Neutrophil (primary cell): ENCODE data around the gene PCNT.

Experiments
- H3K27ac ChIP-seq: fragments of 200-600 bp; sonication (generic); 2 replicates; pipeline ENCODE4 v1.5.1; 2016; ENCODE audit warnings: mild to moderate bottlenecking, moderate library complexity
- H3K27me3 ChIP-seq: fragments of 200-600 bp; sonication (generic); 2 replicates; pipeline ENCODE4 v1.6.0; 2016; ENCODE audit warnings: mild to moderate bottlenecking
- H3K36me3 ChIP-seq: fragments of 200-600 bp; sonication (generic); 2 replicates; pipeline ENCODE4 v1.5.1; 2017
- H3K4me1 ChIP-seq, 2 experiments: fragments of 200-600 bp in 1 of 2; sonication (generic) in 1 of 2; 1 replicate in 1 of 2; 2 replicates in 1 of 2; pipeline versions ENCODE4 v1.5.1 to v1.6.1; 2013 to 2016; ENCODE audit warnings: low read depth in 1 of 2, low read length in 1 of 2, mild to moderate bottlenecking in 1 of 2, moderate library complexity in 1 of 2; ENCODE audit not compliant: control insufficient read depth in 1 of 2, insufficient read depth in 1 of 2
- H3K4me3 ChIP-seq, 2 experiments: fragments of 200-600 bp in 1 of 2; sonication (generic) in 1 of 2; 1 replicate in 1 of 2; 2 replicates in 1 of 2; pipeline ENCODE4 v1.5.1; 2013 to 2016; ENCODE audit warnings: low read depth in 1 of 2, low read length in 1 of 2, mild to moderate bottlenecking in 1 of 2, moderate library complexity in 1 of 2
- H3K9me3 ChIP-seq: fragments of 200-600 bp; sonication (generic); 2 replicates; pipeline ENCODE4 v1.5.1; 2016
- TF ChIP-seq, protein P1 (sequence below): fragments of 200-600 bp; sonication (generic); IDR thresholded peaks from 2 replicates; pipeline ENCODE4 v1.5.1; 2016; ENCODE audit warnings: antibody characterized with exemption

PCNT gene

DNA sequence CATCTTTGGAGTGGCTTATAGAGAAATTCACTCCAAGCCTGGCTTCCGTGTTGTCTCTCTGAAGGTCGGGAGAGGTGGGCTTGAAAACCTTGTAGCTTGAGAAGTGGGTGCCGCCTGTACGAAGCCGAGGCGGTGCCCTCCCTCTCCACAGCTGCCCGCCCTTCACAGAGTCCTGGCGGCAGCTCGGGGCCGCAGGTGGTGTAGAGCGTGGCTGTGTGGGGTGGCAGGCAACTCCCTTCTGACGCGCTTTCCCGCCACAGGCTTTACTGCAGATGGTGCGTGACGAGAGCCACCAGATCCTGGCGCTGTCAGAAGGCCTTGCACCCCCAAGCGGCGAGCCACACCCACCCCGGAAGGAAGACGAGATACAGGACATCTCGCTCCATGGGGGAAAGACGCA lies 101.6 kb downstream of the PCNT start:
- H3K4me1 ChIP-seq, result peaks cover 4% of the 10 kb centered on the region in 2 experiments
- peaks cover 68% of the 10 kb centered on the region for H3K36me3 ChIP-seq

DNA sequence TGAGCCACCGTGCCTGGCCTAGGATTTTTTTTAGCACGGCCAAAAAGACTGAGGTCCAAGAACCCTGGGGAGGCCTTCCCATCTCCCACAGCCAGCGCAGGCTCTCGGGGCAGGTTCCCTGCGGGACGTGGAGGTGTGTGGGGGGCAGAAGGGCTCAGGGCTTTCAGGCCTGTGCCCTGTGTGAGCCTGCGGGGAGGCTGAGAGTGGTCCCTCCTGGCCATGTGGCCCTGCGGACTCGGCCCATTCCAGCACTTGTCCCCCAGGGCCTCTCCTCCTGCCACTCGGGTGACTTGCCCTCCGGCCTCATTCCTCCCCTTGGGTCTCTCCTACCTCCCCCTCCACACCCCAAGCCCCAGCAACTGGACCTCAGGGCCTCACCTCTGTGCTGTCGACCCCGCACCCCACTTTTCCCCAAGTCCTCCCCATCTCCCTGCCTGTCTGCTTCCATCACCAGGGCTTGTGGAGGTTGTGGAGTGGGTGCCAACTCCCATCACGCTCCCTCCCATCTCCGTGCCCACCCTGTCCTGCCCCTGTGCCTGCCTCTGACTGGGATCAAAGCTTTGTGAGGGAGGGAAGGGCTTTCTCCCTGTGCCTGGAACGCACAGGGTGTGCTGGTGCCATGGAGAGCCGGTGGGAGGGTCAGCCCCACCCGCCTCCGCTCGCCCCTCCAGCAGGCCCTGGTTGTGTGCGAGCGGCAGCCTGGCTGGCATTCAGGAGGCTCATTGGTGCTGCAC lies 102.5 kb downstream of the PCNT start:
- H3K4me3 ChIP-seq, result no peak overlapping the region
- no peak overlapping the region for H3K27ac ChIP-seq
- peaks cover 68% of the 10 kb centered on the region for H3K36me3 ChIP-seq
- TF ChIP-seq, protein P1, sequence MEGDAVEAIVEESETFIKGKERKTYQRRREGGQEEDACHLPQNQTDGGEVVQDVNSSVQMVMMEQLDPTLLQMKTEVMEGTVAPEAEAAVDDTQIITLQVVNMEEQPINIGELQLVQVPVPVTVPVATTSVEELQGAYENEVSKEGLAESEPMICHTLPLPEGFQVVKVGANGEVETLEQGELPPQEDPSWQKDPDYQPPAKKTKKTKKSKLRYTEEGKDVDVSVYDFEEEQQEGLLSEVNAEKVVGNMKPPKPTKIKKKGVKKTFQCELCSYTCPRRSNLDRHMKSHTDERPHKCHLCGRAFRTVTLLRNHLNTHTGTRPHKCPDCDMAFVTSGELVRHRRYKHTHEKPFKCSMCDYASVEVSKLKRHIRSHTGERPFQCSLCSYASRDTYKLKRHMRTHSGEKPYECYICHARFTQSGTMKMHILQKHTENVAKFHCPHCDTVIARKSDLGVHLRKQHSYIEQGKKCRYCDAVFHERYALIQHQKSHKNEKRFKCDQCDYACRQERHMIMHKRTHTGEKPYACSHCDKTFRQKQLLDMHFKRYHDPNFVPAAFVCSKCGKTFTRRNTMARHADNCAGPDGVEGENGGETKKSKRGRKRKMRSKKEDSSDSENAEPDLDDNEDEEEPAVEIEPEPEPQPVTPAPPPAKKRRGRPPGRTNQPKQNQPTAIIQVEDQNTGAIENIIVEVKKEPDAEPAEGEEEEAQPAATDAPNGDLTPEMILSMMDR, result no peak
- peaks cover 4% of the 10 kb centered on the region in 2 experiments for H3K4me1 ChIP-seq
- no peaks in the 10 kb centered on the region for H3K9me3 ChIP-seq
- no peaks in the 10 kb centered on the region for H3K27me3 ChIP-seq

More for the DNA sequence above, 101.6 kb downstream of the PCNT start:
- Histone ChIP-seq H3K9me3 (no peaks in the 10 kb centered on the region), H3K4me3 (no peak overlapping the region), H3K27ac (no peak overlapping the region), H3K27me3 (no peaks in the 10 kb centered on the region)
- TF ChIP-seq, protein P1, result no peak

DNA sequence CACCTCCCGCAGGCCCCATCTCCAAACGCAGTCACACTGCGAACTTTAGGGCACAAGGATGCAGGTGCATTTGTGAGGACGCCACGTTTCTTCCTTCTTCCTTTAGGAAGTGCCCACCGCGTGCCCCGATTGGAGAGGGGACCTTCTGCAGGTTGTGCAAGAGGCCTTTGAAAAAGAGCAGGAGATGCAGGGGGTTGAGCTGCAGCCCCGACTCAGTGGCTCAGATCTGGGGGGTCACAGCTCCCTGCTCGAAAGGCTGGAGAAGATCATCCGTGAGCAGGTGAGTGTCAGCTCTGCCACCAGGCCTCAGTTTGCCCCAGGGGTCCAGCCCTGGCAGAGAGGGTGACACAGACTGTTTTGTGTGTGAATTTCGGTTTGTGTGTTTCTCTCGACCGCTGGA lies 103.6 kb downstream of the PCNT start:
- Histone ChIP-seq H3K4me1 (peaks cover 4 to 9% of the 10 kb centered on the region in 2 experiments), H3K27me3 (no peaks in the 10 kb centered on the region), H3K36me3 (peaks cover 64% of the 10 kb centered on the region), H3K27ac (no peak overlapping the region), H3K4me3 (no peak overlapping the region), H3K9me3 (no peaks in the 10 kb centered on the region)
- TF ChIP-seq, protein P1, result no peak

DNA sequence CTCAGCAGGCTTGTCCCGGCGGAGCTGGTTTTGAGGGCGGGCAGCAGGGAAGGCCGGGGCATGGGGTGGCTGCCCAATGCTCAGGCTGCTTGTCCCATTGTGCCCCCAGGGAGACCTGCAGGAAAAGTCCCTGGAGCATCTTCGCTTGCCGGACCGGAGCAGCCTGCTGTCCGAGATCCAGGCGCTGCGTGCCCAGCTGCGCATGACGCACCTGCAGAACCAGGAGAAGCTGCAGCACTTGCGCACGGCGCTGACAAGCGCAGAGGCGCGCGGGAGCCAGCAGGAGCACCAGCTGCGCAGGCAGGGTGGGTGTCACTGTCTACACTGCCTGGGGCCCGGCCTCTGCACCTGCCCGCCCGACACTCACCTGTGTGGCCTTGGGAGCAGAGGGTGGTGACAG lies 104.3 kb downstream of the PCNT start:
- Histone ChIP-seq H3K4me1 (peaks cover 4 to 9% of the 10 kb centered on the region in 2 experiments), H3K9me3 (no peaks in the 10 kb centered on the region), H3K36me3 (peaks cover 64% of the 10 kb centered on the region), H3K4me3 (no peak overlapping the region), H3K27ac (no peak overlapping the region), H3K27me3 (no peaks in the 10 kb centered on the region)
- TF ChIP-seq, protein P1, result no peak

DNA sequence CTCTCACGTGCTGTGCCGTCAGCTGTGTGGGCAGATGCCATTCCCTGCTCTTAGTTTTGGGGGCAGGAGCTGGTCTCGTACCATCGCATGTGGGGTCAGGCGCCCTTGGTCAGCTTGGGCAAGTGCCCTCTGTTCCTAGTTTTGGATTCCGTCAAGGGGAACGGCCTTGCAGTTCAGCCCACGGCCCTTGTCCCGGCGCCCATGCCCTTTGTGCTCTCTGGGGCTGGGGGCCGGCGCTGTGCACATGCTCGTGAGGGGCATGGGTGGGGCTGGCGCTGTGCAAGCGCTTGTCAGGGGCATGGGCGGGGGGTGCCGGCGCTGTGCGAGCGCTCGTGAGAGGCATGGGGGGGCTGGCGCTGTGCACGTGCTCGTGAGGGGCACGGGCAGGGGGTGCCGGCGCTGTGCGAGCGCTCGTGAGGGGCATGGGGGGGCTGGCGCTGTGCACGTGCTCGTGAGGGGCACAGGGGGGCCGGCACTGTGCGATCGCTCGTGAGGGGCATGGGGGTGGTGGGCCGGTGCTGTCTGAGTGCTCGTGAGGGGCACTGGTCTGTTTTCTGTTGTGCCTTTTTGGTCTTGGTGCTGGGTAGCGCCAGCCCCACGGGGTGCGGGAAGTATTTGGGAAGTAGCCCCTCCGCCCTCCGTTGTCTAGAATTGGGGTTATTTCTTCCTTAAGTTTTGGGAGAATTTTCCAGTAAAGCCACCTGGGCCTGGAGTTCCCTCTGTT lies 105.2 kb downstream of the PCNT start:
- Histone ChIP-seq H3K4me1 (peaks cover 0 to 6% of the 10 kb centered on the region in 2 experiments), H3K27me3 (no peaks in the 10 kb centered on the region), H3K4me3 (no peak overlapping the region), H3K27ac (no peak overlapping the region), H3K9me3 (no peaks in the 10 kb centered on the region), H3K36me3 (peaks cover 65% of the 10 kb centered on the region)
- TF ChIP-seq, protein P1, result no peak
